SK-N-SH (cell line): Measurements from ENCODE around the gene CYP1A1. TPM values are rescaled to one million over a fixed set of nuclear protein-coding genes. Genes with fewer than 3 reads are reported as not detected.
"Not testable (repeated sequence)": the region's sequence is repeated elsewhere in the genome, so short reads cannot be mapped to it uniquely, and the experiment has no call there.

Experiments used
- CTCF ChIA-PET: fragments of 300-600, 350-600 bp; formaldehyde crosslinking; extraction: SDS; loops from one replicate; lab custom pipeline; 2021; lab: Yijun Ruan, JAX
- POLR2A ChIA-PET: fragments of 350-600 bp; sonication (Branson Sonifier 250); formaldehyde crosslinking; extraction: SDS; loops from one replicate; lab custom pipeline; 2020; ENCODE audit warnings: antibody characterized with exemption, inconsistent platforms; lab: Yijun Ruan, JAX
- DNase-seq: peaks from one replicate; pipeline ENCODE4 v3.0.0; 2012
- H2AFZ ChIP-seq: fragments of 200-600 bp; sonication (generic); 2 replicates; pipeline ENCODE4 v1.8.1; 2016; ENCODE audit warnings: antibody characterized with exemption, mild to moderate bottlenecking, low read depth
- H3F3A ChIP-seq: fragments of 200-600 bp; sonication (generic); replicated peaks from 2 replicates; pipeline ENCODE3; 2016; ENCODE audit warnings: antibody characterized with exemption, mild to moderate bottlenecking; ENCODE audit not compliant: insufficient read depth
- H3K27ac ChIP-seq, 2 experiments: fragments of 200-500 bp in 1 of 2; fragments of 200-600 bp in 1 of 2; sonication (Bioruptor generic) in 1 of 2; sonication (generic), shearing (Covaris generic) in 1 of 2; 2 replicates each; pipeline versions ENCODE4 v1.5.1 to v1.6.1; 2014 to 2016; ENCODE audit warnings: low read depth in 2 of 2, inconsistent platforms in 1 of 2, low read length in 1 of 2, mild to moderate bottlenecking in 1 of 2, mixed read lengths in 1 of 2
- H3K27me3 ChIP-seq: fragments of 200-600 bp; sonication (generic), shearing (Covaris generic); 2 replicates; pipeline ENCODE4 v1.6.1; 2016; ENCODE audit warnings: mixed run types; ENCODE audit not compliant: insufficient read depth
- H3K36me3 ChIP-seq, 2 experiments: fragments of 200-500 bp in 1 of 2; fragments of 200-600 bp in 1 of 2; sonication (Bioruptor generic) in 1 of 2; sonication (generic) in 1 of 2; replicated peaks in 1 of 2; 2 replicates each; pipeline versions ENCODE3 to v1.5.1; 2014 to 2016; ENCODE audit warnings: low read length in 1 of 2, mild to moderate bottlenecking in 1 of 2; ENCODE audit not compliant: insufficient read depth in 2 of 2, control insufficient read depth in 1 of 2
- H3K4me1 ChIP-seq, 2 experiments: fragments of 200-500 bp in 1 of 2; fragments of 200-600 bp in 1 of 2; sonication (Bioruptor generic) in 1 of 2; sonication (generic), shearing (Covaris generic) in 1 of 2; 2 replicates each; pipeline versions ENCODE4 v1.5.1 to v1.6.1; 2014 to 2016; ENCODE audit warnings: low read depth in 1 of 2, low read length in 1 of 2, mixed run types in 1 of 2; ENCODE audit not compliant: insufficient read depth in 2 of 2, control insufficient read depth in 1 of 2
- H3K4me2 ChIP-seq: fragments of 200-600 bp; sonication (generic), shearing (Covaris generic); 2 replicates; pipeline ENCODE4 v1.6.1; 2017; ENCODE audit warnings: mixed run types
- H3K4me3 ChIP-seq, 2 experiments: fragments of 200-500 bp in 1 of 2; fragments of 200-600 bp in 1 of 2; sonication (Bioruptor generic) in 1 of 2; sonication (generic), shearing (Covaris generic) in 1 of 2; 2 replicates each; pipeline versions ENCODE4 v1.5.1 to v1.8.1; 2014 to 2016; ENCODE audit warnings: low read depth in 2 of 2, inconsistent platforms in 1 of 2, low read length in 1 of 2, mild to moderate bottlenecking in 1 of 2, mixed read lengths in 1 of 2, moderate library complexity in 1 of 2
- H3K79me2 ChIP-seq: fragments of 200-600 bp; sonication (generic); 2 replicates; pipeline ENCODE4 v1.8.1; 2017; ENCODE audit warnings: mild to moderate bottlenecking; ENCODE audit not compliant: insufficient read depth
- H3K9ac ChIP-seq: fragments of 200-600 bp; sonication (generic); 2 replicates; pipeline ENCODE4 v1.6.1; 2017; ENCODE audit warnings: mixed run types
- H3K9me2 ChIP-seq: fragments of 200-600 bp; sonication (generic); 2 replicates; pipeline ENCODE4 v1.6.1; 2017; ENCODE audit warnings: mixed run types
- H3K9me3 ChIP-seq: fragments of 200-600 bp; sonication (generic); 2 replicates; pipeline ENCODE4 v1.6.1; 2017; ENCODE audit warnings: mixed run types, mild to moderate bottlenecking, moderate library complexity
- H4K20me1 ChIP-seq: fragments of 200-600 bp; sonication (generic); 2 replicates; pipeline ENCODE4 v1.6.1; 2017; ENCODE audit warnings: mild to moderate bottlenecking, mixed run types; ENCODE audit not compliant: insufficient read depth
- ELF1 ChIP-seq: IDR thresholded peaks from 2 replicates; pipeline ENCODE4 v1.4.0; 2012
- MEF2A ChIP-seq: IDR thresholded peaks from 2 replicates; pipeline ENCODE4 v1.4.0; 2012; ENCODE audit warnings: low read depth, borderline replicate concordance
- POLR2AphosphoS5 ChIP-seq: IDR thresholded peaks from 2 replicates; pipeline ENCODE4 v1.6.1; 2012; ENCODE audit warnings: low read depth, low read length
- RAD21 ChIP-seq: IDR thresholded peaks from 2 replicates; pipeline ENCODE4 v1.6.1; 2012; ENCODE audit warnings: mild to moderate bottlenecking, low read length
- REST ChIP-seq: IDR thresholded peaks from 2 replicates; pipeline ENCODE4 v1.6.1; 2012; ENCODE audit warnings: mild to moderate bottlenecking, low read depth, low read length, moderate library complexity
- SMC3 ChIP-seq: IDR thresholded peaks from 2 replicates; pipeline ENCODE4 v1.6.1; 2012; ENCODE audit warnings: low read depth, low read length, improper control_type of control experiment
- TCF12 ChIP-seq: IDR thresholded peaks from 2 replicates; pipeline ENCODE4 v1.4.0; 2012
- TEAD4 ChIP-seq: IDR thresholded peaks from 2 replicates; pipeline ENCODE4 v1.4.0; 2012; ENCODE audit warnings: mild to moderate bottlenecking, borderline replicate concordance; ENCODE audit not compliant: insufficient read depth
- USF2 ChIP-seq: fragments of 150-350 bp; IDR thresholded peaks from 2 replicates; pipeline ENCODE4 v1.6.1; 2017; ENCODE audit warnings: antibody characterized with exemption, low read length, low read depth, borderline replicate concordance
- YY1 ChIP-seq: IDR thresholded peaks from 2 replicates; pipeline ENCODE4 v1.4.0; 2012; ENCODE audit warnings: low read depth, mild to moderate bottlenecking
- WGBS: methylation state at CpG from one replicate; pipeline ENCODE4 v1.1.6; 2017; ENCODE audit warnings: low lambda C conversion rate; 5-methylcytosine and 5-hydroxymethylcytosine counted together
- polyA plus RNA-seq, 3 experiments: library from polyadenylated mRNA; depleted of rRNA; stranded (reverse); fragments of >200 nt; gene quantifications; 2 replicates each; pipeline ENCODE4 v1.2.3, GENCODE V29; 2012

Gene CYP1A1
- polyA plus RNA-seq, 1 of the 3 experiments (the other 2 are of a cell fraction): 0.07 TPM

GRCh38 chr15:74746389-74746788, 21.1 kb upstream of the CYP1A1 start:
- ChIA-PET CTCF (interaction anchor here (5.9 kb wide), 1 partner anchor 23 kb away, joined by 36 read pairs; no protein-coding TSS in a partner anchor), POLR2A (no interaction called here)
- DNase-seq: no peak
- Histone ChIP-seq H3F3A (no peaks in the 10 kb centered on the region), H3K4me1 (no peaks in the 10 kb centered on the region), H4K20me1 (no peaks in the 10 kb centered on the region), H3K27me3 (peaks cover 4% of the 10 kb centered on the region; the same call in 1 of the 2 replicates), H3K9ac (no peak overlapping the region), H3K9me2 (no peaks in the 10 kb centered on the region), H2AFZ (no peak overlapping the region), H3K79me2 (no peaks in the 10 kb centered on the region), H3K4me3 (no peak overlapping the region), H3K36me3 (no peaks in the 10 kb centered on the region), H3K27ac (no peak overlapping the region), H3K4me2 (no peak overlapping the region), H3K9me3 (peaks cover 3% of the 10 kb centered on the region; the same call in 1 of the 2 replicates)
- 21% methylated on average over 4 of the region's 4 CpGs for whole genome bisulfite sequencing
- TF ChIP-seq YY1 (no peak), POLR2AphosphoS5 (no peak)

GRCh38 chr15:74742422-74742821, 17.1 kb upstream of the CYP1A1 start:
- WGBS: 34% methylated on average over 5 of the region's 5 CpGs
- H3K27ac ChIP-seq: no peak overlapping the region
- no peaks in the 10 kb centered on the region for H3K9me2 ChIP-seq
- H3K4me1 ChIP-seq: no peaks in the 10 kb centered on the region
- CTCF ChIA-PET: interaction anchor here (0.8 to 5.9 kb wide), 3 partner anchors 27 to 159 kb away, joined by 3 to 36 read pairs (median 6); no protein-coding TSS in a partner anchor
- TF ChIP-seq RAD21 (no peak), ELF1 (no peak), YY1 (no peak), MEF2A (no peak), TEAD4 (no peak), REST (no peak), SMC3 (no peak), TCF12 (no peak), USF2 (no peak)
- TF ChIP-seq, all 33 proteins: peak for 0
- Histone ChIP-seq H3F3A (no peaks in the 10 kb centered on the region), H4K20me1 (no peaks in the 10 kb centered on the region), H3K79me2 (no peaks in the 10 kb centered on the region), H3K9ac (no peak overlapping the region), H3K4me2 (no peak overlapping the region), H3K36me3 (no peaks in the 10 kb centered on the region), H3K9me3 (peaks cover 3% of the 10 kb centered on the region; the same call in 1 of the 2 replicates), H2AFZ (no peak overlapping the region), H3K4me3 (no peak overlapping the region), H3K27me3 (peaks cover 10% of the 10 kb centered on the region; the same call in 1 of the 2 replicates)
- POLR2A ChIA-PET: no interaction called here
- no peak for DNase-seq

GRCh38 chr15:74738239-74738638, 12.9 kb upstream of the CYP1A1 start:
- POLR2A ChIA-PET, H3K27ac ChIP-seq, H3K4me3 ChIP-seq, H3F3A ChIP-seq, H3K4me2 ChIP-seq, DNase-seq, H3K9me3 ChIP-seq, H3K36me3 ChIP-seq, H2AFZ ChIP-seq, H3K9me2 ChIP-seq, H3K9ac ChIP-seq, H4K20me1 ChIP-seq, H3K4me1 ChIP-seq, H3K79me2 ChIP-seq: not testable (repeated sequence)
- peaks cover 32% of the 10 kb centered on the region for H3K27me3 ChIP-seq
- CTCF ChIA-PET: interaction anchor here (1.9 kb wide), 1 partner anchor 106 kb away, joined by 5 read pairs; no protein-coding TSS in a partner anchor
- 25% methylated on average over 5 of the region's 5 CpGs for WGBS
